GM19452 (cell line): Measurements from ENCODE around the gene MYRIP.

Experiments
- ATAC-seq: cut with Tn5 transposase; IDR thresholded peaks from one replicate; pipeline ENCODE4 v1.9.1; 2021; ENCODE audit not compliant: unreplicated experiment

The MYRIP gene

GRCh38 chr3:39903253-39903652, 93.8 kb downstream of the MYRIP start:
- no peak for ATAC-seq

GRCh38 chr3:39905788-39906187, 96.4 kb downstream of the MYRIP start:
- ATAC-seq, result no peak

- ATAC-seq, result no peak
Observed at GRCh38 chr3:39907981-39908380, 98.6 kb downstream of the MYRIP start.

GRCh38 chr3:39910135-39910534, 100.7 kb downstream of the MYRIP start:
- no peak for ATAC-seq

- no peak for ATAC-seq
Observed at GRCh38 chr3:39910826-39911464, 101.5 kb downstream of the MYRIP start.

GRCh38 chr3:39911465-39912309, 102.3 kb downstream of the MYRIP start:
- no peak for ATAC-seq

GRCh38 chr3:39915027-39915426, 105.6 kb downstream of the MYRIP start:
- no peak for ATAC-seq

- peak; percentile 75 for ATAC-seq
Observed at GRCh38 chr3:39917065-39917773, 107.8 kb downstream of the MYRIP start.

GRCh38 chr3:39919281-39919680, 109.9 kb downstream of the MYRIP start:
- ATAC-seq, result no peak

GRCh38 chr3:39920271-39920670, 110.9 kb downstream of the MYRIP start:
- no peak for ATAC-seq

GRCh38 chr3:39927479-39927878, 118.1 kb downstream of the MYRIP start:
- no peak for ATAC-seq

- no peak for ATAC-seq
Observed at GRCh38 chr3:39933986-39934693, 124.7 kb downstream of the MYRIP start.

GRCh38 chr3:39934696-39935095, 125.3 kb downstream of the MYRIP start:
- no peak for ATAC-seq

- ATAC-seq, result no peak
Observed at GRCh38 chr3:39935261-39935660, 125.9 kb downstream of the MYRIP start.

- ATAC-seq, result no peak
Observed at GRCh38 chr3:39936848-39937247, 127.4 kb downstream of the MYRIP start.

GRCh38 chr3:39937315-39937714, 127.9 kb downstream of the MYRIP start:
- no peak for ATAC-seq

- peak; percentile 81 for ATAC-seq
Observed at GRCh38 chr3:39937874-39938273, 128.5 kb downstream of the MYRIP start.

GRCh38 chr3:39941931-39942330, 132.5 kb downstream of the MYRIP start:
- ATAC-seq, result no peak

- no peak for ATAC-seq
Observed at GRCh38 chr3:39960515-39961191, 151.2 kb downstream of the MYRIP start.

- no peak for ATAC-seq
Observed at GRCh38 chr3:39961230-39961629, 151.8 kb downstream of the MYRIP start.

GRCh38 chr3:39962581-39962980, 153.2 kb downstream of the MYRIP start:
- no peak for ATAC-seq
